OCI-LY1 (cell line): ENCODE data around the gene TACR2.

Source experiments
- EZH2 ChIP-seq: fragments of 200-600 bp; sonication (generic), shearing (Covaris generic); IDR thresholded peaks from 2 replicates; pipeline ENCODE4 v1.8.0; 2017; ENCODE audit warnings: borderline replicate concordance, mixed run types, mild to moderate bottlenecking, antibody characterized with exemption, low read length, moderate library complexity, mixed read lengths
- TF ChIP-seq, protein P1 (sequence below): fragments of 200-600 bp; sonication (generic), shearing (Covaris generic); IDR thresholded peaks from 2 replicates; pipeline ENCODE4 v1.5.1; 2017; ENCODE audit warnings: mild to moderate bottlenecking, antibody characterized with exemption, low read length, moderate library complexity, mixed read lengths

- TF ChIP-seq EZH2: no peak
- TF ChIP-seq, protein P1, sequence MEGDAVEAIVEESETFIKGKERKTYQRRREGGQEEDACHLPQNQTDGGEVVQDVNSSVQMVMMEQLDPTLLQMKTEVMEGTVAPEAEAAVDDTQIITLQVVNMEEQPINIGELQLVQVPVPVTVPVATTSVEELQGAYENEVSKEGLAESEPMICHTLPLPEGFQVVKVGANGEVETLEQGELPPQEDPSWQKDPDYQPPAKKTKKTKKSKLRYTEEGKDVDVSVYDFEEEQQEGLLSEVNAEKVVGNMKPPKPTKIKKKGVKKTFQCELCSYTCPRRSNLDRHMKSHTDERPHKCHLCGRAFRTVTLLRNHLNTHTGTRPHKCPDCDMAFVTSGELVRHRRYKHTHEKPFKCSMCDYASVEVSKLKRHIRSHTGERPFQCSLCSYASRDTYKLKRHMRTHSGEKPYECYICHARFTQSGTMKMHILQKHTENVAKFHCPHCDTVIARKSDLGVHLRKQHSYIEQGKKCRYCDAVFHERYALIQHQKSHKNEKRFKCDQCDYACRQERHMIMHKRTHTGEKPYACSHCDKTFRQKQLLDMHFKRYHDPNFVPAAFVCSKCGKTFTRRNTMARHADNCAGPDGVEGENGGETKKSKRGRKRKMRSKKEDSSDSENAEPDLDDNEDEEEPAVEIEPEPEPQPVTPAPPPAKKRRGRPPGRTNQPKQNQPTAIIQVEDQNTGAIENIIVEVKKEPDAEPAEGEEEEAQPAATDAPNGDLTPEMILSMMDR: no peak
Observed at GRCh38 chr10:69406302-69406811, 10.4 kb downstream of the TACR2 start.
